SK-N-SH (cell line): ENCODE measurements around the gene MYO1D. TPM values are rescaled to one million over a fixed set of nuclear protein-coding genes. Genes with fewer than 3 reads are reported as not detected.

Experiments used
- CTCF ChIA-PET: fragments of 300-600, 350-600 bp; formaldehyde crosslinking; extraction: SDS; loops from one replicate; lab custom pipeline; 2021; lab: Yijun Ruan, JAX
- POLR2A ChIA-PET: fragments of 350-600 bp; sonication (Branson Sonifier 250); formaldehyde crosslinking; extraction: SDS; loops from one replicate; lab custom pipeline; 2020; ENCODE audit warnings: antibody characterized with exemption, inconsistent platforms; lab: Yijun Ruan, JAX
- DNase-seq: peaks from one replicate; pipeline ENCODE4 v3.0.0; 2012
- H2AFZ ChIP-seq: fragments of 200-600 bp; sonication (generic); 2 replicates; pipeline ENCODE4 v1.8.1; 2016; ENCODE audit warnings: antibody characterized with exemption, mild to moderate bottlenecking, low read depth
- H3F3A ChIP-seq: fragments of 200-600 bp; sonication (generic); replicated peaks from 2 replicates; pipeline ENCODE3; 2016; ENCODE audit warnings: antibody characterized with exemption, mild to moderate bottlenecking; ENCODE audit not compliant: insufficient read depth
- H3K27ac ChIP-seq, 2 experiments: fragments of 200-500 bp in 1 of 2; fragments of 200-600 bp in 1 of 2; sonication (Bioruptor generic) in 1 of 2; sonication (generic), shearing (Covaris generic) in 1 of 2; 2 replicates each; pipeline versions ENCODE4 v1.5.1 to v1.6.1; 2014 to 2016; ENCODE audit warnings: low read depth in 2 of 2, inconsistent platforms in 1 of 2, low read length in 1 of 2, mild to moderate bottlenecking in 1 of 2, mixed read lengths in 1 of 2
- H3K27me3 ChIP-seq: fragments of 200-600 bp; sonication (generic), shearing (Covaris generic); 2 replicates; pipeline ENCODE4 v1.6.1; 2016; ENCODE audit warnings: mixed run types; ENCODE audit not compliant: insufficient read depth
- H3K36me3 ChIP-seq, 2 experiments: fragments of 200-500 bp in 1 of 2; fragments of 200-600 bp in 1 of 2; sonication (Bioruptor generic) in 1 of 2; sonication (generic) in 1 of 2; replicated peaks in 1 of 2; 2 replicates each; pipeline versions ENCODE3 to v1.5.1; 2014 to 2016; ENCODE audit warnings: low read length in 1 of 2, mild to moderate bottlenecking in 1 of 2; ENCODE audit not compliant: insufficient read depth in 2 of 2, control insufficient read depth in 1 of 2
- H3K4me1 ChIP-seq, 2 experiments: fragments of 200-500 bp in 1 of 2; fragments of 200-600 bp in 1 of 2; sonication (Bioruptor generic) in 1 of 2; sonication (generic), shearing (Covaris generic) in 1 of 2; 2 replicates each; pipeline versions ENCODE4 v1.5.1 to v1.6.1; 2014 to 2016; ENCODE audit warnings: low read depth in 1 of 2, low read length in 1 of 2, mixed run types in 1 of 2; ENCODE audit not compliant: insufficient read depth in 2 of 2, control insufficient read depth in 1 of 2
- H3K4me2 ChIP-seq: fragments of 200-600 bp; sonication (generic), shearing (Covaris generic); 2 replicates; pipeline ENCODE4 v1.6.1; 2017; ENCODE audit warnings: mixed run types
- H3K4me3 ChIP-seq, 2 experiments: fragments of 200-500 bp in 1 of 2; fragments of 200-600 bp in 1 of 2; sonication (Bioruptor generic) in 1 of 2; sonication (generic), shearing (Covaris generic) in 1 of 2; 2 replicates each; pipeline versions ENCODE4 v1.5.1 to v1.8.1; 2014 to 2016; ENCODE audit warnings: low read depth in 2 of 2, inconsistent platforms in 1 of 2, low read length in 1 of 2, mild to moderate bottlenecking in 1 of 2, mixed read lengths in 1 of 2, moderate library complexity in 1 of 2
- H3K79me2 ChIP-seq: fragments of 200-600 bp; sonication (generic); 2 replicates; pipeline ENCODE4 v1.8.1; 2017; ENCODE audit warnings: mild to moderate bottlenecking; ENCODE audit not compliant: insufficient read depth
- H3K9ac ChIP-seq: fragments of 200-600 bp; sonication (generic); 2 replicates; pipeline ENCODE4 v1.6.1; 2017; ENCODE audit warnings: mixed run types
- H3K9me2 ChIP-seq: fragments of 200-600 bp; sonication (generic); 2 replicates; pipeline ENCODE4 v1.6.1; 2017; ENCODE audit warnings: mixed run types
- H3K9me3 ChIP-seq: fragments of 200-600 bp; sonication (generic); 2 replicates; pipeline ENCODE4 v1.6.1; 2017; ENCODE audit warnings: mixed run types, mild to moderate bottlenecking, moderate library complexity
- H4K20me1 ChIP-seq: fragments of 200-600 bp; sonication (generic); 2 replicates; pipeline ENCODE4 v1.6.1; 2017; ENCODE audit warnings: mild to moderate bottlenecking, mixed run types; ENCODE audit not compliant: insufficient read depth
- CHD2 ChIP-seq: fragments of 150-350 bp; IDR thresholded peaks from 2 replicates; pipeline ENCODE4 v1.6.1; 2018; ENCODE audit warnings: low read length; ENCODE audit not compliant: partially characterized antibody
- FOXJ3 ChIP-seq: sonication (generic); formaldehyde crosslinking; IDR thresholded peaks from 2 replicates; pipeline ENCODE4 v1.5.1; 2020; ENCODE audit warnings: mild to moderate bottlenecking, missing genetic modification reagents
- MXI1 ChIP-seq: IDR thresholded peaks from 2 replicates; pipeline ENCODE4 v1.6.1; 2012; ENCODE audit warnings: mild to moderate bottlenecking, low read depth, low read length, improper control_type of control experiment
- RAD21 ChIP-seq: IDR thresholded peaks from 2 replicates; pipeline ENCODE4 v1.6.1; 2012; ENCODE audit warnings: mild to moderate bottlenecking, low read length
- RXRA ChIP-seq: IDR thresholded peaks from 2 replicates; pipeline ENCODE4 v1.4.0; 2012; ENCODE audit warnings: low read depth, mild to moderate bottlenecking, borderline replicate concordance
- SIN3A ChIP-seq: IDR thresholded peaks from 2 replicates; pipeline ENCODE4 v1.6.1; 2012; ENCODE audit warnings: low read depth, mild to moderate bottlenecking, low read length, moderate library complexity, borderline replicate concordance
- TCF12 ChIP-seq: IDR thresholded peaks from 2 replicates; pipeline ENCODE4 v1.4.0; 2012
- TEAD4 ChIP-seq: IDR thresholded peaks from 2 replicates; pipeline ENCODE4 v1.4.0; 2012; ENCODE audit warnings: mild to moderate bottlenecking, borderline replicate concordance; ENCODE audit not compliant: insufficient read depth
- USF1 ChIP-seq: IDR thresholded peaks from 2 replicates; pipeline ENCODE4 v1.4.0; 2012; ENCODE audit warnings: low read depth, borderline replicate concordance
- USF2 ChIP-seq: fragments of 150-350 bp; IDR thresholded peaks from 2 replicates; pipeline ENCODE4 v1.6.1; 2017; ENCODE audit warnings: antibody characterized with exemption, low read length, low read depth, borderline replicate concordance
- YY1 ChIP-seq: IDR thresholded peaks from 2 replicates; pipeline ENCODE4 v1.4.0; 2012; ENCODE audit warnings: low read depth, mild to moderate bottlenecking
- ZBTB33 ChIP-seq: IDR thresholded peaks from 2 replicates; pipeline ENCODE4 v1.4.0; 2012; ENCODE audit warnings: low read depth, borderline replicate concordance
- polyA plus RNA-seq, 3 experiments: library from polyadenylated mRNA; depleted of rRNA; stranded (reverse); fragments of >200 nt; gene quantifications; 2 replicates each; pipeline ENCODE4 v1.2.3, GENCODE V29; 2012
- TF ChIP-seq, protein P1 (sequence below): fragments of 200-600 bp; sonication (generic); IDR thresholded peaks from 2 replicates; pipeline ENCODE4 v1.6.1; 2017; ENCODE audit warnings: antibody characterized with exemption, mild to moderate bottlenecking, moderate library complexity

The MYO1D gene
- polyA plus RNA-seq, 1 of the 3 experiments (the other 2 are of a cell fraction), result 20.4 TPM

GRCh38 chr17:32763855-32764439 is 113.0 kb downstream of the MYO1D start (continued):
- TF ChIP-seq YY1, result no peak

DNA sequence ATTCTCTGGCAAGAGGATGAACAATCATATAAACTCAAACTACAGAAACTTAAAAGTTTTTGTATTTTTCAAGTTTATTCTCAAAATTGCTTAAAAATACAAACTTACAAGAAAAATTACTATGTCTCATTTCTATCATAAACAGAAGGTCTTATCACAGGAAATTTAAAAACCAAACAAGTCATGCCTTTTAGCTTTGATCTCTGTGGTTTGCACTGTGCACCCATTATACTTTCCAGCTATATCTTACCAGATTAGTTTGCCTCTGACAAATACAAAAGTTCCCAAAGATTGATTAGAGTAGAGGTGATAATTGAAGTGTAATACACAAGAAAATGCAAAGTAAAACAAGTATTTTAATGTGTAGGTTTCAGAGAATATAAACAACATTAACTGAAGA is 117.4 kb downstream of the MYO1D start:
- DNase-seq, result no peak
- Histone ChIP-seq H3K9ac (no peak overlapping the region), H3K4me1 (no peaks in the 10 kb centered on the region; a peak in 1 of 4 replicates), H3K36me3 (peaks cover 7 to 20% of the 10 kb centered on the region in 2 experiments), H3K27ac (no peak overlapping the region), H3F3A (no peaks in the 10 kb centered on the region), H3K4me2 (no peak overlapping the region), H3K4me3 (no peak overlapping the region)
- ChIA-PET POLR2A (no interaction called here), CTCF (interaction anchor here (0.9 to 2.7 kb wide), 4 partner anchors 13 to 297 kb away, joined by 3 to 15 read pairs (median 8); no protein-coding TSS in a partner anchor)
- TF ChIP-seq TEAD4 (no peak), CHD2 (no peak), TCF12 (no peak), ZBTB33 (no peak), RXRA (no peak), FOXJ3 (CRISPR knock-in tag) (no peak), MXI1 (no peak), USF2 (no peak), USF1 (no peak), RAD21 (no peak), SIN3A (no peak)
- TF ChIP-seq, protein P1, sequence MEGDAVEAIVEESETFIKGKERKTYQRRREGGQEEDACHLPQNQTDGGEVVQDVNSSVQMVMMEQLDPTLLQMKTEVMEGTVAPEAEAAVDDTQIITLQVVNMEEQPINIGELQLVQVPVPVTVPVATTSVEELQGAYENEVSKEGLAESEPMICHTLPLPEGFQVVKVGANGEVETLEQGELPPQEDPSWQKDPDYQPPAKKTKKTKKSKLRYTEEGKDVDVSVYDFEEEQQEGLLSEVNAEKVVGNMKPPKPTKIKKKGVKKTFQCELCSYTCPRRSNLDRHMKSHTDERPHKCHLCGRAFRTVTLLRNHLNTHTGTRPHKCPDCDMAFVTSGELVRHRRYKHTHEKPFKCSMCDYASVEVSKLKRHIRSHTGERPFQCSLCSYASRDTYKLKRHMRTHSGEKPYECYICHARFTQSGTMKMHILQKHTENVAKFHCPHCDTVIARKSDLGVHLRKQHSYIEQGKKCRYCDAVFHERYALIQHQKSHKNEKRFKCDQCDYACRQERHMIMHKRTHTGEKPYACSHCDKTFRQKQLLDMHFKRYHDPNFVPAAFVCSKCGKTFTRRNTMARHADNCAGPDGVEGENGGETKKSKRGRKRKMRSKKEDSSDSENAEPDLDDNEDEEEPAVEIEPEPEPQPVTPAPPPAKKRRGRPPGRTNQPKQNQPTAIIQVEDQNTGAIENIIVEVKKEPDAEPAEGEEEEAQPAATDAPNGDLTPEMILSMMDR, result no peak
- TF ChIP-seq, all 33 proteins: peak for 0
- Histone ChIP-seq H3K9me2 (no peaks in the 10 kb centered on the region), H3K27me3 (no peaks in the 10 kb centered on the region), H2AFZ (no peak overlapping the region), H4K20me1 (no peaks in the 10 kb centered on the region), H3K9me3 (no peaks in the 10 kb centered on the region), H3K79me2 (no peaks in the 10 kb centered on the region)
